Tongue (tissue), 2 donors: ENCODE data around the gene VCX. TPM values are rescaled to one million over a fixed set of nuclear protein-coding genes. Genes with fewer than 3 reads are reported as not detected.
"Not testable (repeated sequence)": the region's sequence is repeated elsewhere in the genome, so short reads cannot be mapped to it uniquely, and the experiment has no call there.

ENCODE experiments used
- DNase-seq: peaks from one replicate; pipeline ENCODE4 v3.0.0-alpha.2; 2015
- total RNA-seq: library from RNA; depleted of rRNA; stranded (reverse); fragments of >200 nt; gene quantifications from one replicate; pipeline ENCODE4 v1.2.3, GENCODE V29; 2014

Gene VCX
- not detected for total RNA-seq

GRCh38 chrX:7842871-7843270 is at the start of gene VCX:
VCX (plus strand) TSS chrX:7843171; CDS start chrX:7843204, 33 bp downstream.
- not testable (repeated sequence) for DNase-seq

- no peak for DNase-seq
Observed at GRCh38 chrX:7798327-7798726, 44.6 kb upstream of the VCX start.

- peak; percentile 6 for DNase-seq
Observed at GRCh38 chrX:7801711-7802110, 41.3 kb upstream of the VCX start.

GRCh38 chrX:7815166-7815805 is 27.7 kb upstream of the VCX start:
- DNase-seq, result no peak

- DNase-seq, result no peak
Observed at GRCh38 chrX:7828594-7828993, 14.4 kb upstream of the VCX start.

- no peak for DNase-seq
Observed at GRCh38 chrX:7841084-7841805, 1.7 kb upstream of the VCX start.

GRCh38 chrX:7852166-7852565 is 9.2 kb downstream of the VCX start:
- DNase-seq, result no peak

- DNase-seq, result no peak
Observed at GRCh38 chrX:7872042-7872441, 29.1 kb downstream of the VCX start.

GRCh38 chrX:7876957-7877356 is 34.0 kb downstream of the VCX start:
- no peak for DNase-seq

- DNase-seq, result no peak
Observed at GRCh38 chrX:7889135-7889534, 46.2 kb downstream of the VCX start.

GRCh38 chrX:7889680-7890079 is 46.7 kb downstream of the VCX start:
- no peak for DNase-seq

GRCh38 chrX:7891928-7892327 is 49.0 kb downstream of the VCX start:
- no peak for DNase-seq

Other genes starting within 250 kb of the VCX start
- gene PNPLA4, start 84.2 kb downstream of the VCX start, total RNA-seq, result 13.6 TPM